KMS-11 (cell line): ENCODE results near the gene ELFN2.

Experiments
- H2AFZ ChIP-seq: fragments of 200-600 bp; sonication (generic); 2 replicates; pipeline ENCODE4 v1.6.1; 2016; ENCODE audit warnings: antibody characterized with exemption, mixed run types, low read depth
- H3K27ac ChIP-seq: fragments of 200-600 bp; sonication (generic); 2 replicates; pipeline ENCODE4 v1.6.1; 2016; ENCODE audit warnings: mild to moderate bottlenecking, mixed run types
- H3K27me3 ChIP-seq: fragments of 200-600 bp; sonication (generic); 2 replicates; pipeline ENCODE4 v1.6.1; 2017; ENCODE audit warnings: mild to moderate bottlenecking, low read depth, mixed run types, moderate library complexity; ENCODE audit not compliant: insufficient read depth
- H3K36me3 ChIP-seq: fragments of 200-600 bp; sonication (generic); 2 replicates; pipeline ENCODE4 v1.6.1; 2017; ENCODE audit warnings: mild to moderate bottlenecking, mixed run types; ENCODE audit not compliant: insufficient read depth
- H3K4me1 ChIP-seq: fragments of 200-600 bp; sonication (generic); 2 replicates; pipeline ENCODE4 v1.6.1; 2016; ENCODE audit warnings: mild to moderate bottlenecking, low read depth, mixed run types; ENCODE audit not compliant: poor library complexity, severe bottlenecking
- H3K4me2 ChIP-seq: fragments of 200-600 bp; sonication (generic); 2 replicates; pipeline ENCODE4 v1.7.0; 2016; ENCODE audit warnings: mild to moderate bottlenecking, mixed run types
- H3K4me3 ChIP-seq: fragments of 200-600 bp; sonication (generic); IDR thresholded peaks from 2 replicates; pipeline ENCODE4 v1.6.1; 2017; ENCODE audit warnings: low read depth, low read length, mixed read lengths; ENCODE audit not compliant: insufficient read depth
- H3K79me2 ChIP-seq: fragments of 200-600 bp; sonication (generic); 2 replicates; pipeline ENCODE4 v1.6.1; 2016; ENCODE audit warnings: low read depth, mixed run types; ENCODE audit not compliant: insufficient read depth
- H3K9ac ChIP-seq: fragments of 200-600 bp; sonication (generic); 2 replicates; pipeline ENCODE4 v1.6.1; 2016; ENCODE audit warnings: mild to moderate bottlenecking, mixed run types
- H4K20me1 ChIP-seq: fragments of 200-600 bp; sonication (generic); 2 replicates; pipeline ENCODE4 v1.6.1; 2016; ENCODE audit warnings: mild to moderate bottlenecking, mixed run types; ENCODE audit not compliant: insufficient read depth
- TF ChIP-seq, protein P1 (sequence below): fragments of 200-600 bp; sonication (generic); conservative IDR thresholded peaks from 2 replicates; pipeline ENCODE4 v1.6.1; 2017; ENCODE audit warnings: low read depth, mild to moderate bottlenecking, antibody characterized with exemption, low read length, moderate library complexity, mixed read lengths

The ELFN2 gene

DNA sequence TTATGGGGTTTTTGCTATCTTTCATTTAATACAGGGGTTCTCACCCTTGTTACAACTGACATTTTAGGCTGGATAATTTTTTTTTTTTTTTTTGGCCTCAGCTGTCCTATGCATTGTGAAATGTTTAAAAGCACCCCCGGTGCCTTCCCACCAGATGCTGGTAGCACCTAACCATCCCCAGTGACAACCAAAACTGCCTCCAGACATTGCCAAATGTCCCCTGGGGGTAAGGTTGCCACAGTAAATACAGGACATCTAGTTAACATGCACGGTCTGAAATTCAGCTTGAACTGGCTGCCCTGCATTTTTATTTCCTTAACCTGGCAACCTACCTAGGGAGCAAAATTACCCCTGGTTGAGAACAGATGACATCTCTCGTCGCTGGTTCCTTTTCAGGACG is 72.6 kb downstream of the ELFN2 start:
- no peak overlapping the region for H2AFZ ChIP-seq
- H3K9ac ChIP-seq: no peak overlapping the region
- TF ChIP-seq, protein P1, sequence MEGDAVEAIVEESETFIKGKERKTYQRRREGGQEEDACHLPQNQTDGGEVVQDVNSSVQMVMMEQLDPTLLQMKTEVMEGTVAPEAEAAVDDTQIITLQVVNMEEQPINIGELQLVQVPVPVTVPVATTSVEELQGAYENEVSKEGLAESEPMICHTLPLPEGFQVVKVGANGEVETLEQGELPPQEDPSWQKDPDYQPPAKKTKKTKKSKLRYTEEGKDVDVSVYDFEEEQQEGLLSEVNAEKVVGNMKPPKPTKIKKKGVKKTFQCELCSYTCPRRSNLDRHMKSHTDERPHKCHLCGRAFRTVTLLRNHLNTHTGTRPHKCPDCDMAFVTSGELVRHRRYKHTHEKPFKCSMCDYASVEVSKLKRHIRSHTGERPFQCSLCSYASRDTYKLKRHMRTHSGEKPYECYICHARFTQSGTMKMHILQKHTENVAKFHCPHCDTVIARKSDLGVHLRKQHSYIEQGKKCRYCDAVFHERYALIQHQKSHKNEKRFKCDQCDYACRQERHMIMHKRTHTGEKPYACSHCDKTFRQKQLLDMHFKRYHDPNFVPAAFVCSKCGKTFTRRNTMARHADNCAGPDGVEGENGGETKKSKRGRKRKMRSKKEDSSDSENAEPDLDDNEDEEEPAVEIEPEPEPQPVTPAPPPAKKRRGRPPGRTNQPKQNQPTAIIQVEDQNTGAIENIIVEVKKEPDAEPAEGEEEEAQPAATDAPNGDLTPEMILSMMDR: no peak
- no peaks in the 10 kb centered on the region for H3K79me2 ChIP-seq
- H3K4me2 ChIP-seq: no peak overlapping the region
- H3K4me1 ChIP-seq: no peaks in the 10 kb centered on the region
- H3K36me3 ChIP-seq: no peaks in the 10 kb centered on the region
- H3K27ac ChIP-seq: no peak overlapping the region
- H3K4me3 ChIP-seq: no peak overlapping the region
- no peaks in the 10 kb centered on the region for H4K20me1 ChIP-seq
- H3K27me3 ChIP-seq: peaks cover 89% of the 10 kb centered on the region

DNA sequence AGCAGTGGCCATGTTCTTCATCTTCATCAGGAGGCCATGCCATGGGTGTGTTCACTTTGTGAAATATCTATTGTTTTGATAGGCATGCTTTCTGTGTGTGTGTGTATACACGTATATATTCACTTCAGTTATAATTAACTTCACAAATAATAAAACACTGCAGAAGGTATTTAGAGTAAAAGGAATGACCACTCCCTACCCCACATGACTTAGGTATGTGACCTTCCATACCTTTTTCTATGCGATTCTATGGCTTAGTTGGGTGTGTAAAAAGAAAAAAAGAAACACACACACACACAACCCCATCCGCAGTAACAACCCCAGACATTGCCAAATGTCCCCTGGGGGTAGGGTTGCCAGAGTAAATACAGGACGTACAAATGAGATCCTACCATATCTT is 73.0 kb downstream of the ELFN2 start:
- TF ChIP-seq, protein P1: no peak
- H4K20me1 ChIP-seq: no peaks in the 10 kb centered on the region
- no peak overlapping the region for H3K27ac ChIP-seq
- peaks cover 91% of the 10 kb centered on the region for H3K27me3 ChIP-seq
- H3K4me1 ChIP-seq: no peaks in the 10 kb centered on the region
- no peaks in the 10 kb centered on the region for H3K79me2 ChIP-seq
- H3K9ac ChIP-seq: no peak overlapping the region
- H3K4me2 ChIP-seq: no peak overlapping the region
- H3K4me3 ChIP-seq: no peak overlapping the region
- no peaks in the 10 kb centered on the region for H3K36me3 ChIP-seq
- no peak overlapping the region for H2AFZ ChIP-seq

DNA sequence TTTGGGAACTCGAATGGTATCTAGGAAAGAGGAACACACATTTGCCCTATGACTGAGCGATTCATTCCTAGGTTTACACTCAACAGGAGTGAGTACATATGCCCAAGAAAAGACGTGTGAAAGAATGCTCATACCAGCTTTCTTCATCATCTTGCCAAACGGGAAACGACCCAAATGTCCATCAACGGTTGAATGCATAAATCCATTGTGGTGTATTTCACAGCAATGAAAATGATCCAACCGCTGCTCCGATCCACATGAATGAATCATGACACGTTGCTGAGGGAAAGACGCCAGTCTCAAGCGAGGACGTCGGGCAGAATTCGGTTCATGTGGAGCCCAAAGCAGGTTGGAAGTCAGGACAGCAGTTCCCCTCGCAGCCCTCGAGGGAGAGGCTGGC is 73.4 kb downstream of the ELFN2 start:
- H3K79me2 ChIP-seq: no peaks in the 10 kb centered on the region
- TF ChIP-seq, protein P1: no peak
- no peaks in the 10 kb centered on the region for H4K20me1 ChIP-seq
- H3K9ac ChIP-seq: no peak overlapping the region
- H3K36me3 ChIP-seq: no peaks in the 10 kb centered on the region
- peaks cover 91% of the 10 kb centered on the region for H3K27me3 ChIP-seq
- H3K27ac ChIP-seq: no peak overlapping the region
- no peak overlapping the region for H3K4me2 ChIP-seq
- no peaks in the 10 kb centered on the region for H3K4me1 ChIP-seq
- H3K4me3 ChIP-seq: no peak overlapping the region
- H2AFZ ChIP-seq: no peak overlapping the region

DNA sequence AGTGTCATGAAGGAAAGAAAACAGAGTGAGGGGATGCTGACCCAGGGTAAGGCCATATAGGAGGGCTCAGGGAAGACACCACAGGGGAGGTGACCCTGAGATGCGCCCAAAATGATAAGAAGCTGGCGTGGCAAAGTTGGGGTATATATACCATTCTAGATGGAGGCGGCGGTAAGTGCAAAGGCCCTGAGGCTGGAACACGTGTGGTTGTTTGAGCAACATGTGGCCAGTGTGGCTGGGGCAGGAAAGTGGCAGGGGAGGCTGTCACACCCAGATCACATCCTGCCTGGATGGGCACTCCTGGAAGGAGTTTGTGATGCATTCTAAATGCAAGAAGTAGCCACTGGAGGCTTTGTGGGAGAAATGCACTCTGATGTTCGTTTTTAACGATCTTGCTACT is 74.8 kb downstream of the ELFN2 start:
- no peak overlapping the region for H3K4me2 ChIP-seq
- no peaks in the 10 kb centered on the region for H3K36me3 ChIP-seq
- no peak overlapping the region for H3K4me3 ChIP-seq
- H3K79me2 ChIP-seq: no peaks in the 10 kb centered on the region
- H4K20me1 ChIP-seq: no peaks in the 10 kb centered on the region
- no peak overlapping the region for H3K9ac ChIP-seq
- no peak overlapping the region for H2AFZ ChIP-seq
- H3K27me3 ChIP-seq: peaks cover 89% of the 10 kb centered on the region
- TF ChIP-seq, protein P1: no peak
- H3K4me1 ChIP-seq: no peaks in the 10 kb centered on the region
- H3K27ac ChIP-seq: no peak overlapping the region
